K562 treated with DMSO at 1 percent for 24 hours (cell line): ENCODE measurements around the gene GGTLC3. TPM values are rescaled to one million over a fixed set of nuclear protein-coding genes. Genes with fewer than 3 reads are reported as not detected.

Experiments used
- total RNA-seq: library from RNA; unstranded; fragments of 300-600 nt; gene quantifications from 2 replicates; pipeline ENCODE4 v1.2.3, GENCODE V29; 2022; ENCODE audit warnings: low read depth; ENCODE audit not compliant: insufficient read depth

Gene GGTLC3
- total RNA-seq = not detected in 2 replicates

GRCh38 chr22:18518061-18518460 lies at the start of gene GGTLC3:
TSS of gene GGTLC3 (minus strand) at chr22:18518161. CDS start at chr22:18517897, 264 bp downstream.

GRCh38 chr22:18527752-18528596 lies 10.0 kb upstream of the GGTLC3 start, which contains the start of gene TMEM191B:
TSS of gene TMEM191B (plus strand) at chr22:18527802. CDS start at chr22:18527981, 179 bp downstream.

Other genes with a start within 250 kb of the GGTLC3 start
- 13.1 and 14.3 TPM in 2 replicates for gene TMEM191B, start 9.6 kb upstream of the GGTLC3 start, total RNA-seq
- gene RIMBP3, start 93.8 kb upstream of the GGTLC3 start, total RNA-seq = 3.9 and 4.6 TPM in 2 replicates